ENCODE measurements around the gene POLR1H. TPM values are rescaled to one million over a fixed set of nuclear protein-coding genes. Genes with fewer than 3 reads are reported as not detected.
"Not testable (repeated sequence)": the region's sequence is repeated elsewhere in the genome, so short reads cannot be mapped to it uniquely, and the experiment has no call there.

The POLR1H gene
- total RNA-seq, 2 donors from 2014 or later, result 7.6 to 18.7 TPM

GRCh38 chr6:30022189-30022588 lies 38.9 kb upstream of the POLR1H start:
- Histone ChIP-seq H3K4me1 (peaks cover 3% of the 10 kb centered on the region), H3K4me3 (no peak overlapping the region), H3K9me3 (no peaks in the 10 kb centered on the region), H3K27me3 (no peaks in the 10 kb centered on the region), H3K36me3 (replicated peaks in 1 of 2; ENCODE audit: insufficient read depth in 1 of 2, low read depth in 2 of 2) (no peaks in the 10 kb centered on the region), H3K27ac (no peak overlapping the region)
- no peak for TF ChIP-seq POLR2A (IDR thresholded peaks at IDR 0.05)
- TF ChIP-seq, protein P1, sequence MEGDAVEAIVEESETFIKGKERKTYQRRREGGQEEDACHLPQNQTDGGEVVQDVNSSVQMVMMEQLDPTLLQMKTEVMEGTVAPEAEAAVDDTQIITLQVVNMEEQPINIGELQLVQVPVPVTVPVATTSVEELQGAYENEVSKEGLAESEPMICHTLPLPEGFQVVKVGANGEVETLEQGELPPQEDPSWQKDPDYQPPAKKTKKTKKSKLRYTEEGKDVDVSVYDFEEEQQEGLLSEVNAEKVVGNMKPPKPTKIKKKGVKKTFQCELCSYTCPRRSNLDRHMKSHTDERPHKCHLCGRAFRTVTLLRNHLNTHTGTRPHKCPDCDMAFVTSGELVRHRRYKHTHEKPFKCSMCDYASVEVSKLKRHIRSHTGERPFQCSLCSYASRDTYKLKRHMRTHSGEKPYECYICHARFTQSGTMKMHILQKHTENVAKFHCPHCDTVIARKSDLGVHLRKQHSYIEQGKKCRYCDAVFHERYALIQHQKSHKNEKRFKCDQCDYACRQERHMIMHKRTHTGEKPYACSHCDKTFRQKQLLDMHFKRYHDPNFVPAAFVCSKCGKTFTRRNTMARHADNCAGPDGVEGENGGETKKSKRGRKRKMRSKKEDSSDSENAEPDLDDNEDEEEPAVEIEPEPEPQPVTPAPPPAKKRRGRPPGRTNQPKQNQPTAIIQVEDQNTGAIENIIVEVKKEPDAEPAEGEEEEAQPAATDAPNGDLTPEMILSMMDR (IDR thresholded peaks at IDR 0.05), result no peak
- ATAC-seq, result no peak
- DNase-seq, result no peak
- 71 to 74% methylated on average over 3 of the region's 3 CpGs for WGBS, 2 donors
- intact Hi-C loops (cut with DNase I), result no loop called here

DNA sequence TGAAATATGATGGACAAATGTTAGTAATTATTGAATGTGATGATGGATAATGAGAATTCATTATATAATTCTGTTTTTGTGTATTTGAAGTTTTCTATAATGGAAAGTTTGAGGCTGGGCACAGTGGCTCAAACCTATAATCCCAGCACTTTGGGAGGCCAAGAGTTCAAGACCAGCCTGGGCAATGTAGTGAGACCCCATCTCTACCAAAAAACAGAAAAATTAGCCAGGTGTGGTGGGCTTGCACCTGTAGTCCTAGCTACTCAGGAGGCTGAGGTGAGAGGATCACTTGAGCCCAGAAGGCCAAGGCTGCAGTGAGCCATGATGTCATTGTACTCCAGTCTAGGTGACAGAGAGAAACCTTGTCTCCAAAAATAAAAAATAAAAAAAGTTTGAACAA lies 38.4 kb upstream of the POLR1H start:
- H3K4me1 ChIP-seq; H3K9me3 ChIP-seq; DNase-seq; H3K27ac ChIP-seq; H3K36me3 ChIP-seq (replicated peaks in 1 of 2; ENCODE audit: insufficient read depth in 1 of 2, low read depth in 2 of 2); intact Hi-C loops (cut with DNase I); H3K4me3 ChIP-seq; H3K27me3 ChIP-seq; ATAC-seq: not testable (repeated sequence)

DNA sequence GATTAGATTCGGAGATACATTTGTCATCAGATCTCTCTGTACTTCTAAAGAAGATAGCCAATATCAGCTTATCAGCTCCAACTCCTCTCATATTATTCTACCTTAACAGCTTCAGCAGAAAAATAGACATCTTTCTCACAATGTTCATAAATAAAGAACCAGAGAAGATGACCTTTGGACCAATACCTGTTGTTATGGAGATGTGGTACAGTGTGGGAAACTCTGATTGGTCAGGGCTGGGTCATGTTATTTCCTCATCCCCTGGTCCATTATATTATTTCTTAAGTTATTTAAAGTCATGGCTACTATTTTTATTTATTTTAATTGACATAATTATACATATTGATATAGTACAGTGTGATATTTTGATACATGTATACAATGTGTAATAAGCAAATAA lies 35.9 kb upstream of the POLR1H start:
- Histone ChIP-seq H3K4me3 (no peak overlapping the region), H3K27me3 (no peaks in the 10 kb centered on the region), H3K36me3 (replicated peaks in 1 of 2; ENCODE audit: insufficient read depth in 1 of 2, low read depth in 2 of 2) (no peaks in the 10 kb centered on the region), H3K4me1 (peaks cover 3% of the 10 kb centered on the region), H3K27ac (no peak overlapping the region), H3K9me3 (no peaks in the 10 kb centered on the region)
- TF ChIP-seq, protein P1 (IDR thresholded peaks at IDR 0.05), result no peak
- no peak for TF ChIP-seq POLR2A (IDR thresholded peaks at IDR 0.05)
- WGBS, 2 donors, result 52 to 53% methylated on average over 1 of the region's 1 CpG
- DNase-seq (no peak), ATAC-seq (no peak)
- intact Hi-C loops (cut with DNase I), result no loop called here

DNA sequence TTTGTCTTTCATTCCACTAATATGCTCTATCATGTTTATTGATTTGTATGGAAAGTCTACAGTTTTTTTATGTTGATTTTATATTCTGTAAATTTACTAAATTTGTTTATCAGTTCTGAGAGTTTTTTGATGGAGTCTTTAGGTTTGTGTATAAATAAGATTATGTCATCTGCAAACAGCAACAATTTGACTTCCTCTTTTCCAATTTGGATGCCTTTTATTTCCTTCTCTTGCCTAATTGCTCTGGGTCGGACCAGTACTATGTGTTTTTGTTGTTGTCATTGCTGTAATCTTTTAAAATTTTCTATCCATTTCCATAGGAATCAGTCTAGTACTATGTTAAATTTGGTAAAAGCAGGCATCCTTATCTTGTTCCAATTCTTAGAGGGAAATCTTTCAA lies 31.5 kb upstream of the POLR1H start:
- no peak for ATAC-seq
- Histone ChIP-seq H3K27me3 (no peaks in the 10 kb centered on the region), H3K36me3 (replicated peaks in 1 of 2; ENCODE audit: insufficient read depth in 1 of 2, low read depth in 2 of 2) (no peaks in the 10 kb centered on the region), H3K4me3 (no peak overlapping the region), H3K9me3 (no peaks in the 10 kb centered on the region), H3K4me1 (peaks cover 3% of the 10 kb centered on the region), H3K27ac (no peak overlapping the region)
- TF ChIP-seq, protein P1 (IDR thresholded peaks at IDR 0.05), result no peak
- WGBS, 2 donors, result 93 to 100% methylated on average over 1 of the region's 1 CpG
- intact Hi-C loops (cut with DNase I), result no loop called here
- no peak for DNase-seq

DNA sequence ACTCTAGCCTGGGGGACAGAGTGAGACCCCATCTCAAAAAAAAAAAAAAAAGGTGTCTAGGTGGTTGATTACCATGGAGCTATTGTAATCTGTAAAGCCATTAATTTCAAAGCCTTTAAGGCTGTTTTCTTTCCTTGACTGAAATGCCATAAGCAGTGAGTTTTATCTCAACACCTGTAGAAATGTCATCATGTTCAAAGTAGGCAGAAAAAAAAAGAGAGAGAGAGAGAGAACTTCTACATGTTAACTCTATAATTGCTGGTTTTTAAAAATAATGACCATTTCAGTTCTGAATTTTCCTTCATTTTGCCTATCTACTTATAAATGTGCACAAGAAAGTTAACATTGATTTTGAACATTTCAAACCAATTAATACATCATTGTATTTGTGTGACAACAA lies 29.7 kb upstream of the POLR1H start:
- H3K4me1 ChIP-seq, result no peaks in the 10 kb centered on the region
- no peak overlapping the region for H3K27ac ChIP-seq
- TF ChIP-seq POLR2A (IDR thresholded peaks at IDR 0.05), result no peak
- TF ChIP-seq, protein P1 (IDR thresholded peaks at IDR 0.05), result no peak
- ATAC-seq, result no peak
- no peak for DNase-seq
- no peaks in the 10 kb centered on the region for H3K27me3 ChIP-seq
- H3K36me3 ChIP-seq (replicated peaks in 1 of 2; ENCODE audit: insufficient read depth in 1 of 2, low read depth in 2 of 2), result no peaks in the 10 kb centered on the region
- no peak overlapping the region for H3K4me3 ChIP-seq
- H3K9me3 ChIP-seq, result no peaks in the 10 kb centered on the region
- intact Hi-C loops (cut with DNase I), result no loop called here

- DNase-seq, result peak in 2 of 4 donors; percentile 5 to 18
- H3K27ac ChIP-seq; H3K4me3 ChIP-seq; ATAC-seq; H3K4me1 ChIP-seq; intact Hi-C loops (cut with DNase I); H3K27me3 ChIP-seq; H3K9me3 ChIP-seq; H3K36me3 ChIP-seq (replicated peaks in 1 of 2; ENCODE audit: insufficient read depth in 1 of 2, low read depth in 2 of 2): not testable (repeated sequence)
- WGBS, 2 donors, result 62 to 65% methylated on average over 5 of the region's 5 CpGs
These were observed 27.6 kb upstream of the POLR1H start for GRCh38 chr6:30033440-30033839.
